NCI-H1092 treated with DMSO at 0.1 percent for 48 hours (cell line): ENCODE measurements around the gene IGLON5.

Source experiments
- DNase-seq: peaks from one replicate; lab custom pipeline; 2025; lab: John Stamatoyannopoulos, UW

The IGLON5 gene

DNA sequence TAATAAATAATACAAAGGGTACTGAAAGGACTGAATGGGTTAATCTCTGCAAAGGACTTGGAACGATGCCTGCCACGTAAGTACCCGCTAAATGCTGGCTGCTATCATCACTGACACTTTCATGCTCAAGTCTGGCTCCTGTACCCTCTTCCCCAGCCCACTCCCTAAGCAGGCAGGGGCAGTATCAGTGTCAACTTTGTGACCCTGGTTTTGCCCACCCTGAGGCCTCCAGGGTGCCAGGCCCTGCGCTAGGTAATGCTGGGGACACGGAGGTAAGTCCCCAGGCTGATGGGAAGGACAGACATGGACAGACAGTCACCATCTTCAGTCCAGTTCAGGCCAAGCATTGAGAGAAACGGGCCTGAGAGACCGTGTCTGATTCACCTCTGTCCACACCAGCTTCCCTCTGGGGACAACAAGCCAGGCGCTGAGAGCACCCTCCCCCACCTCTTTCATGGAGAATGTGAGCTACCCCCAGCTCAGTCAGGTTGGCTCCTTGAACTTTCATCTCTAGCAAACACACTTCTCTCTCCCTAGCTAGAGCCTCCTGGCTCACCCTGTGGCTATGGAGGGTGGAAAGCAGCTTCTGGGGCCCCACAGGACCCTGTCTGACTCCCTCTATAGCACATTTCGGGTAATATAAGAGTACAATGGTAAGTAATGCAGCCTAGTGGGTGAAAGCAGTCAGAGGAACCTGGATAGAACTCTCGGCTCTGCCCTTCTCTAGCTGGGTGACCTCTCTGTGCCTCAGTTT, 53.9 kb downstream of the IGLON5 start:
- peak; percentile 24 for DNase-seq

DNA sequence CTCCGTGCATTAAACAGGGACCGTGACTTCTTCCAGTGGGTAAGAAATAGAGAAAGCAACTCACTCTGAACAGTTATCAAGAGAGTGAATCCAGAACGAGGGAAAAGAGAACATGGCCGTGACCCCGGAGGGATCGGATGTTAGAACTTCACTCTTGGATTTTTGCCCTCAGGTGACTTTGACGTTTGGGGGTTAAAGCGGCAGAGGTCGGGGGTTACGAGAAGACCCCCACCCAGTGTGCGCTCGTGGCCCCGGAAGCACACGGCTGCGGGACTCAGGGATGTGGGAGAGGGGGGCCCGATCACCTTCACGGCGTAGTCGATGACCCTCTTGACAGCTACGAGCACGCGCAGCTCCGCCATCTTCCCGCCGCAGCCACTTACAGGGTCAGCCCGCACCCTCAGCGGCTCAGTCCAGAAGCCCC, 54.5 kb downstream of the IGLON5 start, which contains the start of gene ETFB:
Gene ETFB (minus strand): TSS at position 424 of the 424 bp plus-strand sequence. CDS start 62 bp downstream, at position 362.
- DNase-seq, result no peak

DNA sequence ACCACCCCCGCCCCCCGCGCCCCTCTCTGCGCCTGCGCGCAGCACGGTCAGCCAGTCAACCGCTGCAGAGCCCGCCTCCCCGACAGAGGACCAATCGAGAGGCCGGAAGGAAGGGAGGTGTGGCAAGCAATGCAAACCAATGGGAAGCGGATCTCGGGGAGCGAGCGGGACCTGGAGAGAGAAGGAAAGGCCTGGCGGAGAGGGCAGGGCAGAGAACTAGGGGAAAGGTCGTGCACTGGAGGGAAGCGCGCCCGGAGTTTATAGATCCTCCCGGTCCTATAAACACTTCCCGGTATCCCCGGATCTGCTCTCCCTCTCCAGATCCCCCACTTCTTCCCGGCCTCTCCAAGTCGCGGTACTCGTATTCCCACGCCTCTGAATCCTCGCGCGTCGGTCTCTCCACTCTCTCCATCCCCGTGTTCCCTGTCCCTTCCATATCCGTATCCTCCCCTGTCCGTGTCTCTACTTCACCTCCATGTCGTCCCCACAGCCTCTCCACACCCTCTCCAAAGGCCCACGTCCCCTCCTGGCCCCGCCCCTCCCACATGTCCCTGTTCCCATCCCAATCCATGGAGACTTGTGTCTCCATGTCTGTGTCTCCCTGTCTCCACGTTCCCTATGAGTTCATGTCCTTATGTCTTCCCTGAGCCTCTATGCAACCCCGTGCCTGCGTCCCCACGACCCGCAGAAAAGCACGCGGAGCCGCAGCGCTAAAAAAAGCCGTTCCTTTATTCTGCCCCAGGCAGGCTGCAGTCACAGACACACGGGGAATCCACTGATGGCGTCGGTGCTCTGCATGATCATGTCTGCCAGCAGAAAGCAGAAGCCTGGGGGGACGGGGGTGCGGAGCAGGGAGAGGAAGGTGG, 55.2 kb downstream of the IGLON5 start:
- DNase-seq, result peak; percentile 94

DNA sequence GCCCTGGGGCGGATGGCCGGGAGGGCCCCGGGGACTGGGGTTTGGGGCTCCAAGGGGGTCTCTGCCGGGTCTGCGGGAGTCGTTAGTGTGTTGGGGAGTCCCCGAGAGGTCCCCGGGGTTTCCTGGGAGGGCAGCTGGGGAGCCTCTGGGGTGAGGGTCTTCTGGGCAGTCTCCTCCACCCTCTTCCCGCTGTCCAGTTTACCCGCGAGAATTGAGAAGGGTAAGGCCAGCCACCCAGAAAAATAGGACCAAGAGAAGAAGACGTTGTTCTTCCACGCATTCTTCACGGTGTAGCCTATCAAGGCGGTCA, 55.8 kb downstream of the IGLON5 start:
- DNase-seq, result no peak

DNA sequence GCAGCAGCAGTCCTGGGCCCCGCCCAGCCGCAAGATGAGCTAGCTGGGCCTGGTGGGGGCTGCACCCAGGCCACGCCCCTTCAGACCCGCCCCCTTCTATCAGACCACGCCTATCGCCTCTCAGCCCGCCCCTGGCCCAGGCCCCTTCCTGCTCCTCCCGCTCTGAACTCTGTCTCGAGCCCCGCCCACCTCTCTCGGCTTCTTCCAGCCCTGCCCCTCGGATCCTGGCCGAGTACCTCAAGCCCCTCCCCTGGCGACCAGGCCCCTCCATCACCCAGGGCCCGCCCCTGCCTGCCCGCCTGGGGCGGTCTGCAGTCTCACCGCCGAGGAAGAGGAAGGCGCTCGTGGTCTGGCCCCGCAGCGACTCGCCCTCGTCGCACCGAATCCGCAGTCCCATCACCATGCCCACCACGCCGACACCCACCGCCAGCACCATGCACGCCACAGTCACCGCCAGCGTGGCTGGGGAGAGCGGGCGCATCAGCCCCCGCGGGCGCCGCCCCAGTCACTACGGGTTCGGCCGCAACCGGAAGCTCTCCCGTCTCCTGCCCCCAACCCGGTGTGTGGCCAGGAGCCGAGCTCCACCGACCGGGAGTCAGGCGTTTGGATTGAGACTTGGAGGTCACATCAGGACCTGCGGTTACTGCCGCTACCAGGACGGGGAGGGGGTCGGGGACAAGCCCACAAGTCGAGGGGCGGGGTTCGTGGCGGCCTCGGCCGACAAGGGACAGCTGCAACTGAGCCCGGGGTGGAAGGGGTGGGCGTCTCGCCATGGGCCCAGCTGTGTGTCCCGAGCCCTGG, 56.3 kb downstream of the IGLON5 start:
- DNase-seq, result peak; percentile 92

DNA sequence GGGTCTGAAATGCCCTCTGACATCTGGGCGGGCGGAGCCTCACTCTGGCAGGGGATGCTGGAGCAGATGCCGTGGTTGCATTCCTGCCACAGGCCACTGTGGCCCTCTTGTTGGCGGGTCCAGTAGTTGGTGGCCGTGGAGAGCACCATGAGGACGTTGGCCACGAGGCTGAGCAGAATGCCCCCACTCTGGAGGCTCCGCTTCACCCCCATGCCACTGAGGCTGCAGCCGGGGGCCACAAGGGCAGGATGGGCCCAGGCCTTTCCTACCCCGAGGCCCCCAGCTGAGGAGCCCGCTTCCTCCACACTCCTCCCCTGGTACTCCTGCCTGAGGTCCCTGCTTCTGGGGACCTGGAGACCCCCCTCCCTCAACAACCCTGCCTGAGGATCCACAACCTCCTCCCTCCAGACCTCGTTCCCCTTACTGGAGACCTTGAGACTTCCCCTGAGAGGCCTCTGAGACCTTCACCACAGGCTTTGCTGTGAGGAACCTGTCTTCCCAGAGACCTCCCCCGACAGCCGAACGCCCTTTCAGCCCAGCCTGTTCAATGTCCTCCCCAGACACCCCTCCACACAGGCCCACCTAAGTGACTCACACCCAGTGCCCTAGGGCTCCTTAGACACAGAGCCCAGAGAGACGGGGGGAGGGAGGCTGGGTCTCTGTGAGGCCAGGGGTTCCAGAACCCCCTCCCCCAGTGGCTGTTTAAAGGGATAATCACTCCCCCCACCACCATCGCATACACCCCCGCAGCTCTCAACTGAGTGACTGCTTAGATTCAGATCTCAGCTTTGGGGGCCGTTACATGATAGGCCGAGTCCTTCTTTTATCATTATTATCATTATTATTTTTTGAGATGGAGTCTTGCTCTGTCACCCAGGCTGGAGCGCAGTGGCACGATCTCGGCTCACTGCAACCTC, 57.2 kb downstream of the IGLON5 start, which contains the start of gene CLDND2:
Gene CLDND2 (minus strand): TSS at position 638 of the 917 bp plus-strand sequence. CDS start 426 bp downstream, at position 212.
- no peak for DNase-seq

DNA sequence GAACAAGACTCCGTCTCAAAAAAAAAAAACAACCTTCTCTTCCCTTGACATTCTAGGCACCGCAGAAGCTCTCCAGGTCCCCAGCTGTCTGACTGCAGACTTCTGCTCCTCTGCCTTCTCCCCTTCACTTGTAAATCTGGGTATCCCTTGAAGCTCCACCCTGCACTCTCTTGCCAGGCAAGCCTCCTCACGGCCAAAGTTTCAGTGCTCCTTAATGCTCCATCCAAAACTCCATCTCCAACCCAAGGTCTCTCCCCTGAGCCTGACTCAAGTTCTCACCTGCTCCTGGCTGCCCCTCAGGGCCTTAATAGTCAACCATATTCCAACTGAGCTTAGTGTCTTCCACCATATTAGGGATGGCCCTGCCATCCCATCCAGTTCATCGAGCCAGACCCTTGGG, 58.8 kb downstream of the IGLON5 start:
- DNase-seq, result no peak

DNA sequence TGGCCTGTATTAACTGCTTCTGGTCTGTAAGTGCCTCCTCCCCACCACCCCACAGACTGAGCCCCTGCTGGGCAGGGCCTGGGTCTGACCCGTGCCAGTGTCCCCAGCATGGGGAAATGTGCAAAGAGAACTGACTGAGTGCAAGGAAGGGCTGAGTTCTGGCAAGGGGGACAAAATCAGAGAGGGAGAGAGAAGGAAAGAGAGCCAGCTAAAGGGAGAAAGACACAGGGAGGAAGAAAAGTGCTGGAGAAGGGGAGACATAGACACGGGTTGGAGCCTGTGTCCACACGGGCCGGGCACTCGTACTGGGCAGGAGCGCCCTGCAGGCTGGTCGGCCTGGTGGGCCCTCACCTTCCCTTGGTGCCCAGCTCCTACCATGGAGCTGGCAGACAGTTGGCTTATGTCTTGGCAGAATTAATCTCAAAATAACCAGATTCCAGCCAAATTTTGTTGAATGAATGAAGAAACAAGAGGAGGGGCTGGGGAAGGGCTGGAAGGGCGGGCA, 59.8 kb downstream of the IGLON5 start:
- DNase-seq, result no peak

DNA sequence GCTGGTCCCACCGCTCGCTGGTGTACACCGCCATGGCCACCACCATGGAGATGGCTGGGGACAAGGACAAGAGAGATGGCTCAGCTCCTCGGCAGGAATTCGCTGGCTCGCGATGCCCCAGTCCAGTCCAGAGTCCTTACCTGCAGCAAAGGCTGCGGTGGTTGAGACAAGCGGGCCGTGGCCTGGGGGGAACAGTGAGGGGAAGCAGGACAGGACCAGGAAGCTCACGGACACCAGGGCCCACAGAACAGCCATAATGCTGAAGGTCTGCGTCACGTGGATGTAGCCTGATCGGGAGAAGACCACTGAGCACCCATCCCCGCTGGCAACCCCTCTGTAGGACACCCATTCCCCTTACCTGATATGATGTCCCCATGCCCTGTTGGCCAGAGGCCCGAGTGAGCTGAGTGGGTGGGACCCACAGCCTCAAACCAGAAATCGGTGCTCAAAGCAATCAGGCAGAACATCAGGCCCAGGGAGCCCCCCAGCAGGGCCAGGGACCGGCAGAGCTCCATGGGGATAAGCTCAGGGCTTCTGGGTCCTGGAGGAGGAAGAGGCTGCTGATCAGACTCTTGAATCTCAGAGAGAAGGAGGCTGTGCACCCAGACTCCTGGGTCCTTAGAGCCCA, 60.7 kb downstream of the IGLON5 start:
- no peak for DNase-seq

DNA sequence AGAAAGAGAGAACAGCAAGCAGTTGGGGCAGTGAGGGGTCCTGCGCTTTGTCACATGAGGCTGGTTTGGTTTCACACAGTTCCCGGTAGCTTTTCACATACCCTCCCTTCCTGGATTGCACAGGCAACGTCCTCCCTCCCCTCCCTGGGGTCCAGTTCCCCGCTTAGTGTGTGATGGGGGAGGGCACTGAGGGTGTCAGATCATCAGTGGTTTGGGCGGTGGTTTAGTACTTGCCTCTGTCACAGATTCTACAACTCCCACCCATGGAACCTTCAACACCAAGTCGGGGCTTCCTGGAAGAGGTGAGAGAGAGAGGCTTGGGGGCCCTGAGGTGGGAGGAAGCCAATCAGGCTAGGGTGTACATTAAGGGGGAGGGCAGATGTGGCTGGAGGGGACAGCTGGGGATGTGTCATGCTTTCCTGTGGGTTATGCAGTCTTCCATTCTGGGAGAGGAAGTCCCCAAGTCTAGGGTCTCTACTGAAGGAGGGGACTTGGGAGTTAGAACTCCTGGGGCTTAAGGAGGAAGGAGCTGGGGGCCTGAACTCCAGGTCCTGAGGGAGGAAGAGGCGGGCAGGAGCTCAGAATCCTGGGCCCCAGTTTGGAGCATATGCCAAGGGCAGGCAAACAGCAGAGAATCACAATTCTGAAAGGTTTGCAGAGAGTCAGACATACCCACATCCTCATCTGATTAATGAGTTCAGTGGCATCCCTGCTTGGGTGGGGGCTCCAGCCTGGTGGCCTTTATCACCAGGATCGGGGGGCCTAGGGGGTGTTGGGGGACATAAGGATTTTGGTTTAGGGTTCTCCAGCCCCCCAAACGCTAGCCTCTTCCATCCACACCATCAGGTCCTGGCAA, 61.4 kb downstream of the IGLON5 start, which contains the start of gene NKG7:
Gene NKG7 (minus strand): TSS at position 6 of the 856 bp plus-strand sequence. CDS start 119 bp downstream, outside the sequence.
- DNase-seq, result no peak

DNA sequence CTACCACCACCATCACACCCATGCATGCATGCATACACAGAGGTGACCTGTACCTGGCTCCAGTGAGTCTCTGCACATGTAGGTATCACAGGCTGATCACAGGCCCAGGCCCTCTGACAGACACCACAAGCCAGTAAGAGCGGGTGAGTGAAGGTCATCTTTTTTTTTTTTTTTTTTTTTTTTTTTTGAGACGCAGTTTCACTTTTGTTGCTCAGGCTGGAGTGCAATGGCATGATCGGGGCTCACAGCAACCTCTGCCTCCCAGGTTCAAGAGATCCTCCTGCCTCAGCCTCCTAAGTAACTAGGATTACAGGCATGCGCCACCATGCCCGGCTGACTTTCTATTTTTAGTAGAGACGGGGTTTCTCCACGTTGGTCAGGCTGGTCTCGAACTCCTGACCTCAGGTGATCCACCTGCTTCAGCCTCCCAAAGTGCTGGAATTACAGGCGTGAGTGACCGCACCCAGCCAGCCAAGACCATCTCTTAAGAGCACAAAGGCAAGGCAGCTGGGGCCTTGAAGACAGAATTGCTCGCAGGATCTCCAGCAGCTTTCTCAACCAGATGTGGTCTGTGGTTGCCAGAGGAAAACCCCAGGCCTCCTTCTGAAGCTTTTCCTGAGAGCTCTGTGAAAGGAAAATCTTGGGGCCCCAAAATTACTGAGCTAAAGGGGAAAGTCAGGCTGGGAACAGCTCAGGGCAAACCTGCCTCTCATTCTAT, 64.2 kb downstream of the IGLON5 start:
- no peak for DNase-seq

DNA sequence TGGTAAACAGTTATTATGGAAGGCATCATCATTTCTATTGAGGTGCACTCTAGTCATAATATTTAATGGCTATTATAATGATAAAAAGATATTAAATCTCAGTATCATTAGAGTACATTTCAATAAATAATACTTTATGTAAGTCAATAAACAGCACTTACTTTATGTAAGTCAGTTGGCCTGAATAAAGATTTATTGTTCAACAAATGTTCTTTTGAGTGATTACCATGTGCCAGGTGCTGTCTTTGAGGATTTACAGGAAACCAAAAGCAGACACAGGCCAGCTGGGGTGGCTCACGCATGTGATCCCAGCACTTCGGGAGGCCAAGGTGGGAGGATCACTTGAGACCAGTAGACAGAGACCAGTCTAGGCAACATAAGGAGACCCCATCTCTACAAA, 66.0 kb downstream of the IGLON5 start:
- no peak for DNase-seq

DNA sequence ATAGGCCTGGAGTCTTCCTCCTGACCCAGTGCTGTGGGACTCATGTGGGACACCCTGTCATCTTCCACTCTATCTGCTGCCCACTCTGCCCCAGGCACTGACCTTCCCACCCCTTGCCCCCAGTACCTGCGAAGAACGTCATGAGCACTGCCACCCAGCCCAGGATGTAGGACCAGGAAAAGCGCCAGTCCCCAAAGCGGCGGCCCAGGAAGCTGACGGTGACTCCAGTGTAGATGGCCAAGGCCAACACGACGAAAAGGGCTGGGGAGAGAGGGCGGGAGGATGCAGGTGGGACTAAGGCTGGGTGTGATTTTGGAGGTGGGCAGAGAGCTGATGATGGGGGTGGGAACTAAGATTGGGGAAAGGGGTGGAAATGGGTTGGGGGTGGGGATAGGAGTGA, 68.9 kb downstream of the IGLON5 start:
- no peak for DNase-seq
